IMR-90 (cell line): ENCODE results near the gene ACAN.

Experiments
- BHLHE40 ChIP-seq: fragments of 150-350 bp; IDR thresholded peaks from 2 replicates; pipeline ENCODE4 v1.6.1; 2016; ENCODE audit warnings: mild to moderate bottlenecking, low read depth, low read length
- CEBPB ChIP-seq: IDR thresholded peaks from 2 replicates; pipeline ENCODE4 v1.6.1; 2012; ENCODE audit warnings: low read depth, low read length, improper control_type of control experiment
- CTCF ChIP-seq: conservative IDR thresholded peaks from 2 replicates; pipeline ENCODE4 v1.5.1; 2012; ENCODE audit warnings: mild to moderate bottlenecking, low read depth, low read length, improper control_type of control experiment
- MAFK ChIP-seq: IDR thresholded peaks from 2 replicates; pipeline ENCODE4 v1.6.1; 2012; ENCODE audit warnings: low read depth, low read length, improper control_type of control experiment
- POLR2A ChIP-seq: IDR thresholded peaks from 2 replicates; pipeline ENCODE4 v1.6.1; 2012; ENCODE audit warnings: mild to moderate bottlenecking, low read depth, low read length
- RAD21 ChIP-seq: IDR thresholded peaks from 2 replicates; pipeline ENCODE4 v1.6.1; 2012; ENCODE audit warnings: low read length, improper control_type of control experiment

- no peak for TF ChIP-seq BHLHE40
- TF ChIP-seq CEBPB, result no peak
- TF ChIP-seq RAD21, result no peak
- TF ChIP-seq MAFK, result no peak
- no peak for TF ChIP-seq CTCF
- TF ChIP-seq POLR2A, result no peak
Observed at GRCh38 chr15:88802991-88803240, 320 bp upstream of the ACAN start.
